HUES64 (cell line): ENCODE results near the gene GJE1.

ENCODE experiments used
- H3K27ac ChIP-seq: 2 replicates; pipeline ENCODE4 v1.7.0; 2013; ENCODE audit warnings: low read depth, low read length, inconsistent platforms
- H3K27me3 ChIP-seq: 2 replicates; pipeline ENCODE4 v1.6.1; 2013; ENCODE audit warnings: mild to moderate bottlenecking, low read length; ENCODE audit not compliant: insufficient read depth
- H3K36me3 ChIP-seq: 2 replicates; pipeline ENCODE4 v1.6.1; 2013; ENCODE audit warnings: mild to moderate bottlenecking, low read length; ENCODE audit not compliant: insufficient read depth
- H3K4me1 ChIP-seq: 2 replicates; pipeline ENCODE4 v1.6.1; 2013; ENCODE audit warnings: mild to moderate bottlenecking, low read length, moderate library complexity; ENCODE audit not compliant: insufficient read depth
- H3K4me3 ChIP-seq: 2 replicates; pipeline ENCODE4 v1.5.1; 2013; ENCODE audit warnings: mild to moderate bottlenecking, low read length, moderate library complexity
- H3K9ac ChIP-seq: 2 replicates; pipeline ENCODE4 v1.6.1; 2013; ENCODE audit warnings: mild to moderate bottlenecking, low read depth, low read length
- H3K9me3 ChIP-seq: 2 replicates; pipeline ENCODE4 v1.6.1; 2013; ENCODE audit warnings: low read depth, low read length; ENCODE audit not compliant: insufficient read depth
- WGBS: fragments of 150-250, 120-280 bp; methylation state at CpG from one replicate; pipeline ENCODE4 v1.1.7; 2013; ENCODE audit warnings: missing lambda C conversion rate; 5-methylcytosine and 5-hydroxymethylcytosine counted together

GJE1 gene

GRCh38 chr6:142167071-142167470, 34.3 kb downstream of the GJE1 start:
- WGBS = 97% methylated on average over 2 of the region's 3 CpGs
- no peaks in the 10 kb centered on the region for H3K9me3 ChIP-seq
- 0 out of 2 replicates have a peak, but pooled peaks cover 4% of the 10 kb centered on the region for H3K4me1 ChIP-seq
- H3K36me3 ChIP-seq = peaks cover 58% of the 10 kb centered on the region
- H3K4me3 ChIP-seq = no peak overlapping the region
- no peak overlapping the region for H3K27ac ChIP-seq
- no peak overlapping the region for H3K9ac ChIP-seq
- H3K27me3 ChIP-seq = no peaks in the 10 kb centered on the region

GRCh38 chr6:142167486-142167885, 34.8 kb downstream of the GJE1 start:
- WGBS = 87% methylated on average over 2 of the region's 2 CpGs
- Histone ChIP-seq H3K36me3 (peaks cover 62% of the 10 kb centered on the region), H3K27ac (no peak overlapping the region)

GRCh38 chr6:142171351-142171750, 38.6 kb downstream of the GJE1 start:
- Histone ChIP-seq H3K9me3 (no peaks in the 10 kb centered on the region), H3K4me1 (no peaks in the 10 kb centered on the region), H3K4me3 (no peak overlapping the region), H3K36me3 (peaks cover 91% of the 10 kb centered on the region), H3K9ac (no peak overlapping the region), H3K27ac (no peak overlapping the region), H3K27me3 (no peaks in the 10 kb centered on the region)

More at GRCh38 chr6:142167486-142167885, 34.8 kb downstream of the GJE1 start:
- 0 out of 2 replicates have a peak, but pooled peaks cover 4% of the 10 kb centered on the region for H3K4me1 ChIP-seq
- no peaks in the 10 kb centered on the region for H3K27me3 ChIP-seq
- H3K4me3 ChIP-seq = no peak overlapping the region
- H3K9ac ChIP-seq = no peak overlapping the region
- no peaks in the 10 kb centered on the region for H3K9me3 ChIP-seq

DNA sequence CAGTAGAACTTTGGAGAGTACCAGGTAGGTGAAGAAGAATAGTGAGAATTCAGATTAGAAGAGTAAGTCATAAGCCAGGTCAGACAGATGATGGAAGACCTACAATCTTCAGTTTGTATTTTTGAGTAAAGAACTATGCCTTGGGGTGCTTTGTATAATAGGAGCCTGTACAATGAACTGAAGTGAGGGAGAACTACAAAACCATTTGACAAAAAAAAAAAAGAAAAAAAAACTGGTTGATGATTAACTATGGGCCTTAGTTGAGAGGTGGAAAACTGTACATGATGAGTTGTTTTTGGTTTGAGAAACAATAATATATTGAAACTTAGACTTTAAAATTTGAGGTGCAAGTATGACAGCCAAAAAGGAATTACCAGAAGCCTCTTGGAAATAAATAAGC, 40.0 kb downstream of the GJE1 start:
- Histone ChIP-seq H3K27me3 (no peaks in the 10 kb centered on the region), H3K9me3 (no peaks in the 10 kb centered on the region), H3K27ac (no peak overlapping the region), H3K4me1 (no peaks in the 10 kb centered on the region), H3K4me3 (no peak overlapping the region), H3K9ac (no peak overlapping the region), H3K36me3 (peaks cover 88% of the 10 kb centered on the region)

- Histone ChIP-seq H3K4me1 (no peaks in the 10 kb centered on the region), H3K9me3 (no peaks in the 10 kb centered on the region), H3K27me3 (no peaks in the 10 kb centered on the region), H3K36me3 (peaks cover 81% of the 10 kb centered on the region), H3K4me3 (no peak overlapping the region), H3K9ac (no peak overlapping the region), H3K27ac (no peak overlapping the region)
- WGBS = 94% methylated on average over 3 of the region's 3 CpGs
Observed at GRCh38 chr6:142173980-142174379, 41.3 kb downstream of the GJE1 start.

GRCh38 chr6:142174703-142175102, 42.0 kb downstream of the GJE1 start:
- Histone ChIP-seq H3K4me3 (no peak overlapping the region), H3K27me3 (no peaks in the 10 kb centered on the region), H3K4me1 (no peaks in the 10 kb centered on the region), H3K9me3 (no peaks in the 10 kb centered on the region), H3K36me3 (peaks cover 76% of the 10 kb centered on the region), H3K27ac (no peak overlapping the region), H3K9ac (no peak overlapping the region)
- 97% methylated on average over 5 of the region's 6 CpGs for WGBS

DNA sequence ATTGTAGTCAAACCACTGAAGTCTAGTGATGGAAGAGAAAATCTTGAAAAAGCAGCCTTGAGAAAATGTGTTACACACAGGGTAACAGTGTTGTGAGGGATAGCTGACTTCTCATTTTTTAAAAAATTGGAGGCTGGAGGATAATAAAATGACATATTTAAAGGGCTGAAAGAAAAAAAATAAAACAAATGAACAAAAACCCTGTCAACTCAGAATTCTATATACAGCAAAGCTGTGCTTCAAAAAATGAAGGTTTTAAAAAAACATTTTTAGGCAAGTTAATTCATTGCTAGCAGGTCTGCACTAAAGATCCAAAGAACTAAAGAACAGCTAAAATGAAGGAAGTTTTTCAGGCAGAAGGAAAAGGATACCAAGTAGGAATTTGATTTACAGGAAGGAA, 45.4 kb downstream of the GJE1 start:
- Histone ChIP-seq H3K27me3 (no peaks in the 10 kb centered on the region), H3K4me3 (no peak overlapping the region), H3K4me1 (no peaks in the 10 kb centered on the region), H3K27ac (no peak overlapping the region), H3K36me3 (peaks cover 45% of the 10 kb centered on the region), H3K9me3 (no peaks in the 10 kb centered on the region), H3K9ac (no peak overlapping the region)

DNA sequence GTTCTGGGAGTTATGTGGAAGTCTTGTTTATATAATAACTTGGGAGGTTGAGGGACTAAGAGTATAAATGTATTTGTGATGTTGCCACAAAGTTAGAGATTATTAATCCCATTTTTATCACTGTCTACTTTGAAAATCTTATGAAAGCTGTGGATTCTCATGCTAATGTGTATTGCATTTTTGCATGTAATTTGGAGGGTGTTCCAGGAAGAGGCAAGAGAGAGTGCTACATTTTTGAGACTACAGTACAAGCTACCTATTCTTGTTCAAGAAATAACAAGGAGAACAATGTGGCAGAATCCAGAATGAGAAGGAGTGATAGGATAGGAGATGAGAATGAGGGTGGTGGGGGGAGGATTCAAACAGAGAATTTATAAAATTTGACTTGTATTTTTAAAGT, 49.3 kb downstream of the GJE1 start:
- peaks cover 14% of the 10 kb centered on the region for H3K36me3 ChIP-seq
- H3K9me3 ChIP-seq = no peaks in the 10 kb centered on the region
- H3K27ac ChIP-seq = no peak overlapping the region
- H3K9ac ChIP-seq = no peak overlapping the region
- no peak overlapping the region for H3K4me3 ChIP-seq
- H3K4me1 ChIP-seq = no peaks in the 10 kb centered on the region
- no peaks in the 10 kb centered on the region for H3K27me3 ChIP-seq

DNA sequence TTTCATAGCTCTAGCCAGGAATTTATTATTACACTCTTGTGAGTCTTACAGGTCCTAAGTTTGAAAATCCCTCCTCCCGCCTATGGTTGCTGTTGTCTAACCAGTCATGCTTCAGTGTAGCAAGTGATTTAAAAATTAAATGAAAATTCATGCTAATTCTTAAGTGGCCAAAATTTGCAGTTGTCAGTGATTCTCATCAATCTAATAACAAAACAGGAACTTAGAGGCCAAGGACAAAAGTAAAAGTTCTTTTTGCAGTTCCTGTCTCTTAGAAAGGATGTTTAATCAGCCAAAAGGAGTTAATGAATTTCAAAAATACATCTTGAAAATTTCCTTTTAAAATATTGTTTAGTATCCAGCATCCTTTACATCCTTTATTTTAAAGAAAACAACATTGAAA, 50.6 kb downstream of the GJE1 start:
- no peaks in the 10 kb centered on the region for H3K27me3 ChIP-seq
- H3K9me3 ChIP-seq = no peaks in the 10 kb centered on the region
- no peak overlapping the region for H3K9ac ChIP-seq
- peaks cover 4% of the 10 kb centered on the region; the same call in 1 of the 2 replicates for H3K36me3 ChIP-seq
- H3K4me1 ChIP-seq = no peaks in the 10 kb centered on the region
- 100% methylated on average over 1 of the region's 1 CpG for WGBS
- no peak overlapping the region for H3K27ac ChIP-seq
- no peak overlapping the region for H3K4me3 ChIP-seq

DNA sequence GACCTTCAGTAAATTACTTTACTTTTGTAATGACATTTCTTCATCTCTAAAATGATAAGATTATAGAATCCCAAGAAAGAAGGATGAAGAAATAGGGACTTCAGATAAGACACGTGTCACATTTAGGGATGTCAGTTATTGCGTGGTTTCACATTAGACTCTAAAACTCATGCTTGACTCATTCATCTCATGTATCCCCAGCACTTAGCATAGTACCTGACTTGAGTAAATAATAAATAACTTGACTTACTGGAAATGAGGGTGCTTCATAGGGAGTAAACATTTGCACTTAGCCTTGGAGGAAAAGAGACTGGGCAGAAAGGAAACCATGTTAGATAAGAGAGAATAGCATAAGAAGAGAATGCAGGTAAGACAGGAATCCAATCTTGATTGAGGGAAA, 51.6 kb downstream of the GJE1 start:
- peaks cover 7% of the 10 kb centered on the region for H3K36me3 ChIP-seq
- H3K27me3 ChIP-seq = no peaks in the 10 kb centered on the region
- H3K9me3 ChIP-seq = no peaks in the 10 kb centered on the region
- H3K9ac ChIP-seq = no peak overlapping the region
- no peaks in the 10 kb centered on the region for H3K4me1 ChIP-seq
- no peak overlapping the region for H3K27ac ChIP-seq
- WGBS = 95% methylated on average over 2 of the region's 2 CpGs
- no peak overlapping the region for H3K4me3 ChIP-seq
